ENCODE measurements around the gene REELD1. TPM values are rescaled to one million over a fixed set of nuclear protein-coding genes. Genes with fewer than 3 reads are reported as not detected.

Gene REELD1
- polyA plus RNA-seq, result 0.38 TPM in 1 of 2 replicates, not detected in the other

DNA sequence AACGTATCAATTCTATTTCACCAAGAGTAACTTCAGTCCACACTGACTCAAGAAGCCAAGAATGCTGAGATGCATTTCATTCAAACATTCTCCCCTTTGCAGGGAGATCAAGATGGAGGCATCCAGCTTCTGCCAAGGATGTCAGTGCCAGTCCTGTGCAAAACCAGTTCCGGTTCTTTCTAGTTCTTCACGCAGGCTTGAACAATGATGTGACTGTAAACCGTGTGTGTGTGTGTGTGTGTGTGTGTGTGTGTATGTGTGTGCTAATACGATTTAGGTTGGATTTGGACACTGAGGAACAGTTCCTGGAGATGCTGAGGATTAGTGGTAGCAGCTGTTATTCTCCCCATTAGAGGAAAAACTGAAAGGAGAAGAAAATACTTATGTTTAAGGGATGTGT lies at the start of gene REELD1:
REELD1 (plus strand) TSS at position 301 of the 400 bp plus-strand sequence. CDS start 2,415 bp downstream, outside the sequence.

DNA sequence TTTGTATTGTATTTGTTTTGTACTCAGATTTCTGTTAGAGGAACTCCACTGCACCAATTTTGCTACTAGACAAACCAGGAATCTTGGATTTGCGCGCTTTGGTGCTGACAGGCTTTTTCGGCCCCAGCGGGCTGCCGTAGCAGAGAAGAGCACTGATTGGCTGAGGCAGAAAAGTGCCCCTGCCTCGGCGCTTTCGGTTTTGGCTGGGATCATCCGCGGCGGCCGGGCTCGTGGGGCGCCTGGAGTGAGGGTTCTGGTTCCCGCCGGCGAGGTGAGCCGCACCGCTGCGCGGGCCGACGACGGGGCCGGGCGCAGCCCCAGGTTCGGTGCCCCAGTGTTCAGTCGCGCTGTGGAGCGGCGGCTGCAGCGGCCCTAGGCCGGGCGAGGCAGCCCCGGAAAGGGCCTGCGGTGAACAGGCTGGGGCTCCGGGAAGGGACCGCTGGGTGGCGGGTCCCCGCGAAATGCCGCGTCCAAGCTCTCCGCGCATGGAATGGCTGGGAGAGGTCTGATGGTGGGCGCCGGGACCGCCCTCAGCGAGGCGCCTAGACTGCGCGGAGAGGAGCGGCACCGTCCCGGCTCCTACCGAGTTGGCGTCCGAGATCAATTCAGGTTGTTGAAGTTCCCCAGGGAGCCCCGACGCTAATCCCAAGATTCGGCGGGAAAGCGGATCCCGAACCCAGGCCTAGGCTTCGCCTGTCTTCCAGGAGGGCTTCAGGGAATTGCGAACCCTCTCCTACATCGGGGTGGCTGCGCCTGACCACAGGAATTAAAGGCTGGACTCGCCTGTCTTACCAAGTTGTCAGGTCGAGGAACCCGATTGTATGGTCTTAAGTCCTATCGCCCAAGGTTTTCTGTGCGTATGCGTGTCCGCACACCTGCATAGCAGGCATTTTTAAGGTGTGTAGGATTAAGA lies 38.5 kb upstream of the REELD1 start, which contains the start of gene LSM6:
LSM6 (plus strand) TSS at position 178 of the 913 bp plus-strand sequence. CDS start 7,204 bp downstream, outside the sequence.

Other genes with a start within 250 kb of the REELD1 start
- 77.2 and 82.4 TPM in 2 replicates for gene LSM6, start 38.8 kb upstream of the REELD1 start, polyA plus RNA-seq